Measurements from ENCODE around the gene CYBC1.

- no peak for TF ChIP-seq CTCF (IDR thresholded peaks at IDR 0.05)
- no peak for TF ChIP-seq EZH2 (IDR thresholded peaks at IDR 0.05; ENCODE audit: borderline replicate concordance, insufficient read depth, low read depth, low read length, poor library complexity, severe bottlenecking)
These were observed 41.0 kb upstream of the CYBC1 start for GRCh38 chr17:82491533-82491932.

Measured in B cell (primary cell).